ENCODE measurements around the gene PRKG1.

Gene PRKG1

DNA sequence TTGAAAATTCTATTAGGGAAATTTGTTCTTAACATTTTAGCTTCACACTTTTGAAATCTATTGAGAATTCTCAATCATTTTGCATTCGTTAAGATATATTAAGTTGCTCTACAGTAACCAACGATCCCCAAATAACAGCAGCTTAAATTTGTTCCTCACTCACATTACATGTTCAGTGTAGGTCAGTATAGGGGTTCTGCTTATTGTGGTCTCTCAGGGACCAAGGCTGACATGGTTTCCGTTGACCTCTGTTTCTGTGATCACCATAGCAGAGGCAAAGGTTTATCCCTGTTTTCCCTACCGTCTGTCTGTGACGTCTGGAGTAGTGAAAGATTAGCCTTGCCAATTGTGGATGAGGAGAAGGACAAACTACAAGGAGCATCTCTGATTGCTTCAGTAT lies 860.1 kb downstream of the PRKG1 start:
- DNase-seq (ENCODE audit: low read depth), result no peak

DNA sequence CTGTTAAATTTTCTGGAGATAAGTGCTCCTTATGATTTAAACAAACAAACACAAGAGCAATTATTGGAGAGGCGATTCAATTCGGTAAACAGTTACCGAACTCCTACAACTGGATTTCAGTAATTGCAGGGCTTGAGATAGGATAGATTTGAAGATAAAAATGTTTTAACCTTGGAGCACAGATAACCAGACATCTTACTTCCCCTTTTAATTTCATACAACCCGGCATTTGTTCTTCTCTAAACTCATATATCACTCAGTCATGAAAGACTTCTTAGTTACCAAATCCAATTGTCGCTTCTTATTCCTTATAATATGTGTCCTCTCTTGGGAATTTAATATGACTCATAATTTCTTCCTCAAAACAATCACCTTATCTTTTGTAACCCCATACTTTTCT lies 861.1 kb downstream of the PRKG1 start:
- DNase-seq (ENCODE audit: low read depth), result no peak

- DNase-seq (ENCODE audit: low read depth), result no peak
Observed at GRCh38 chr10:51937308-51938140, 863.2 kb downstream of the PRKG1 start.

DNA sequence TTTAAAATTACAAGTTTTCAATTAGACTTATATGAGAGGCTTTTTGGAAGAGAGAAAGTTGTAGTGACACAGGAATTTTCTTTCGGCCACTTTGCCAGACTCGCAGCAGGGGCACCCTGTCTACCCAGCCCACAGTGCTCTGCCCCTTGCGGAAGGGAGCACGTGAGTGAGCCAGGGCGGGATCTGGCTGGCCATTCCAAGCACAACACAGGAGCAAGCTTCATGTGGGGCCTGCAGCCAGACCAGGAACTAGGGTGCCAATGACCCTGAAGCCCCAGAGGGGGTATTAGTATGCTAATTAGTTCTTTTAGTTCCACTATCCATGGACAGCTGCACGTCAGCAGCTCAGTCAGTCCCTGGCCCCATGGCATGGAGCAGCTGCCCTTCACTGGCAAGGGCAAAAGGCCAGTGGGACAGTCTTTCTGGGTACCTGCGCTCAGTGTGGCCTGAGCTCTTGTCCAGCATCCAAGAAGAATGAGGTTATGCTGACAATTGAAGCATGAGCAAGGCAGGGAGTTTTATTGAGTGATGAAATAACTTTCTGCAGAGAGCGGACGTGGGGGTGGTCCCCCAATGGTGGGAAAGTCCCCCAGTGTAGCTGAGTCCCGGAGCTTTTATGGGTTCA lies 876.2 kb downstream of the PRKG1 start:
- no peak for DNase-seq (ENCODE audit: low read depth)

DNA sequence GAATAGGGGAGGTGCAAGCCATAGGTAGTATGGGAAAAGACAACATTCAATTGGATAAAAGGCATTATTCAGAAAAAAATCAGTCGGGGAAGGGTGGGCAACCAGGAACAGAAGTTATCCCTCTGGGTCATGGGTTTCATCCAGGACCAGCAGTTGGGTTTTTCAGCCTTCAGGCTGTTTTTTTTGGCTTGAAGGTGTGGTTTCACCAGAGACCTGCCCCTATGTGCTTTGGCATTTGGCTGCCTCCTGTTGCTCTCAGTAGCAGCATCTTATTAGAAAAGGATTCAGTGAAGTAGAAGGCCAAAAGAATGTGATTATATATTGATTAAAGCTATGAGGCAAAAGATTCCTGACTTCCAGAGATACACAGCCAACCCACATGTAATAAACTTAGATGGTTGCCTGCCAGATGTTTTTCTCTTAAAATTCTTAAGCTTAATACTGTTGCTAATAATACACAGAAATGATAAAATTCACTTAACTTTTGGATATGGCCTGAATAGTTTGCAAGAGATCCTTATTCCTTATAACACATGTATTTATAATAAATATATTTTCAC lies 876.8 kb downstream of the PRKG1 start:
- no peak for DNase-seq (ENCODE audit: low read depth)

DNA sequence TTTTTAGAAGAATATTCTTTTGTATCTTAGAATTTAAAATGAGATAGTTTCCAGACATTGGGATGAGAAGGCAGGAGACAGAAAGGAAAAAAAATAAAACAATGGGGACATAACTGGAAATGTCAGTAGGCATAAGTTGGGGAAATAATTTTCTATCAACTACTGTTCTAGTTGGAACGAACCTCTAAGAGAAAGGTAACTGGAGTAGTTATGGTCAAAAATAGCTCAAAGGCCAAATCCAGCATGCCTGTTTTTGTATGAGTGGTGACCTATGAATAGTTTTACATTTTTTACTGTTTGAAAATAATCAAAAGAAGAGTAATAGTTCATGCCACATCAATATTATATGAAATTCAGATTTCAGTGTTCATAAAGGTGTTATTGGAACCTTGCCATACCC lies 877.3 kb downstream of the PRKG1 start:
- DNase-seq (ENCODE audit: low read depth), result no peak

GRCh38 chr10:51952056-51952455 lies 877.8 kb downstream of the PRKG1 start:
- no peak for DNase-seq (ENCODE audit: low read depth)

DNA sequence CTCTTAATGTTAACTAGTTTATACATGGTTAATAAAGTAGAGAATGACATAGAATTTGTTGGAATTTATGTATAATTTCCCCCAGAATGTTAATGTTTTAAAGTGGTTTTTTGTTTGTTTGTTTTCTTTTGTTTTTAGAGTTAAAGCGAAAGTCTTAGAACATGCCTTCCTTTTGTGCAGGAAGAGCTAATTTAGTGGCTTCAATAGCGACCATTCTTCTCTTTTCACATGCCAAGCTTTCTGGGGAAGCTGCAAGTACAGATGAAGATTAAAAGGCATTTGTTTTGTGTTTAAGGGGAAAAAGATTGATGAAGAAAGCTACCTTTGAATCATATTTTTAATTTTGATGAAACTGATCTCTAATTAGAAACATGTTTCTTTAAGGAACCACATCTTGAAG lies 881.4 kb downstream of the PRKG1 start:
- no peak for DNase-seq (ENCODE audit: low read depth)

- no peak for DNase-seq (ENCODE audit: low read depth)
Observed at GRCh38 chr10:51956822-51957221, 882.5 kb downstream of the PRKG1 start.

DNA sequence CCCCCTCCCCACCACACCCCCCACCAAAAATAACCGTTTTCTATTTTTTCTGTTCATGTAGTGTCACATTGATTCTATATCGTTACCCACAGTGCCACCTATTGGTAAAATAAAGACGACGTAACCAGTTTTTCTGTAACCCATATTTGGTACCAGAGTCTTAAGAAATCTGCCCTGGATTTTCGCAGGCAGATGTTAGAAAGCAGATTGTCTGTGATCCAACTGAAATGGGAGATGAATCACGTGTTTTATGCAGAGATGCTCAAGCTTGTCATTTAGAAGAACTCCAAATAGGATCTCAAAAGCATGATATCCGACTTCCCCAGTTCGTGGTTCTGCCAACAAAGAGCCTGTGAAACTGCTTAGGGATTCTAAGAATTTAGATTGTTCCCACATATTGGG lies 886.2 kb downstream of the PRKG1 start:
- no peak for DNase-seq (ENCODE audit: low read depth)

- no peak for DNase-seq (ENCODE audit: low read depth)
Observed at GRCh38 chr10:51961401-51961800, 887.1 kb downstream of the PRKG1 start.

DNA sequence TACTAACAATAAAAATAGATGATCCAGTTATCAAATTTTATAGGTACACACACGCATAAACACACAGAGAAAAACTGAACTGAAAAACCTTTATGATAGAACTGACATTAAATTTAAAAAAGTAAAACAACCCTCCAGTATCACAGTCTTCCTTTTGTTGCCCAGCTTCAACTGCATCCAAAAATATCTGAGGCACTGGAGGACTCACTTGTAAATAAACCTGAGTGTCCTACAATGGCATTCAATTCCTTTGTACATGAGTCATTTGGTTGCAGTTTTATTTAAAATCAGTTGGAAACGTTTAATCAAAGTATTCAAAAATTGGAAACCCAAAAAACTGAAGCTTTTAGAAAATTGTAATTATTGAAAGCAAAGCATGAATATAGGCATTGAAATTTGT lies 890.3 kb downstream of the PRKG1 start:
- DNase-seq (ENCODE audit: low read depth), result no peak

DNA sequence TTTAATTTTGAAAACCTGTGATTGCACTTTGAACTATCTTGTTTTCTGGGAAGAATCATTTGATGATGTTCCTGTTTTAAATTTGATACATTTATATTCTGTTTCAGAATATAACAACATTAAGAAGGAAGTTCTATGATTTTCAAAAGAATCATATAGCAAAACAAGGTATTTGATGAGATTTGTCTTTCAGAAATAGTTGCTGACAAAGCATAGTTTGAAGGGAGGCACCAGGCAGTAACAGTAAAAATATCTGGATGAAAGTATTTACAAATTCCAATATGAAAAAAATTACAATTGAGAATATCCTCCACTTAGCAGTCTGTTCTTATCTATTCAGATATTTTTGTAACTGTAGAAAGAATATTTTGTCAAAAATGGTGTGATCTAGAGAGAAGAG lies 891.2 kb downstream of the PRKG1 start:
- DNase-seq (ENCODE audit: low read depth), result no peak

DNA sequence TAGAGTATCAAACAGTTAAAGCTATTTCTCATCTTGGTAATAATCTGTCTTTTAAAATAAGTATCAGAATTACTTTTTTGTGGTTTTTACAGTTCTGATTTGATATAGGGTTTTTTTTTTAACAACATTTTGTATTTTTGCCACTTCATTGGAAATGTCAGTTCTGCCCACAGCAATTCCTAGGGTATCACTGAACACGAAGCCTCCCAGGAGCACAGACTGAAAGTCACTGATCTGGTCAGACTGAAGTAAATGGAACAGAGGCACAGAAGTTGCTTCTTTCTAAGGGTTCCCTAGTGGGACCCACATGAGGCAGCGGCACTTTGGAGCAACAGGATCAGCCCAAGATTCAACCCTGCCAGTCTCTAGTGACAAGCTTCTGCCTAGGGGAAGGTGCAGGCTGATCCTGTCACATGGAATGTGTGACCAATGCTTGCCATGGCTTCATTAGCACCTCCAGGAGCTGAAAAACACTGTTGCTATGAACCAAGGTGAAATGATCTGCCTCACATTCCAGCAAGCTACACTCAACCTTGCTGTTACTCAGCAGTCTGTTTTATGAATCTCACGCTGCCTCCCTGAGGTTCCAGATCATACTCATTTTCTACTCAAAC lies 898.6 kb downstream of the PRKG1 start:
- no peak for DNase-seq (ENCODE audit: low read depth)

GRCh38 chr10:51980752-51981151 lies 906.5 kb downstream of the PRKG1 start:
- DNase-seq (ENCODE audit: low read depth), result no peak

DNA sequence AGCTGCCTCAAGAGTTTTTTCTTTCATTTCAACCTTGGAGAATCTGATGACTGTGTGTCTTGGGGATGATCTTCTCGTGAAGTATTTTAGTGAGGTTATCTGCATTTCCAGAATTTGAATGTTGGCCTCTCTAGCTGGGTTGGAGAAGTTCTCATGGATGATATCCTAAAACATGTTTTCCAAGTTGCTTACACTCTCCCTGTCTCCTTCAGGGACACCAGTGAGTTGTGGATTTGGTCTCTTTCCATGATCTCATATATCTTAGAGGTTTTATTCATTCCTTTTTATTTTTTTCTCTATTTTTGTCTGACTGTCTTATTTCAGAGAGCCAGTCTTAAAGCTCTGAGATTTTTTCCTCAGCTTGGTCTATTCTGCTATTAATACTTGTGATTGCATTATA lies 907.4 kb downstream of the PRKG1 start:
- no peak for DNase-seq (ENCODE audit: low read depth)

- no peak for DNase-seq (ENCODE audit: low read depth)
Observed at GRCh38 chr10:51983481-51983880, 909.2 kb downstream of the PRKG1 start.

DNA sequence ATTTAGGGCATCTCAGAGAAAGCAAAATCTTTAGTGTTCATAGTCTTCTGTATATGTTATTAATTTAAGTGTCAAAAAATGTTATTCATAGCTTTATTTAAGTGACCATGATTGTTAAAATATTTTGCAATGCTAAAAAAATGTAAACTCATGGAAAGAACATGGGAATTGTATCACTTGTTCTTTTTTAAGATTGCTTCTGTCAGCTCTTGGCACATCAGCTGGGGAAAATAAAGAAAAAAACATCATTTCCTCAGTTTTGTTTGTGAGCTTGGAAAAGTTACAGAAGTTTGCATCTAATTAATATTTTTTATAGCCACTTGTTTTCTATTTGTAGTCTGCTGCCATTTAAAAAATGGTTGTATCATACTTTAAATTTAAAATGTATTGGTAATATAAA lies 911.0 kb downstream of the PRKG1 start:
- DNase-seq (ENCODE audit: low read depth), result no peak

DNA sequence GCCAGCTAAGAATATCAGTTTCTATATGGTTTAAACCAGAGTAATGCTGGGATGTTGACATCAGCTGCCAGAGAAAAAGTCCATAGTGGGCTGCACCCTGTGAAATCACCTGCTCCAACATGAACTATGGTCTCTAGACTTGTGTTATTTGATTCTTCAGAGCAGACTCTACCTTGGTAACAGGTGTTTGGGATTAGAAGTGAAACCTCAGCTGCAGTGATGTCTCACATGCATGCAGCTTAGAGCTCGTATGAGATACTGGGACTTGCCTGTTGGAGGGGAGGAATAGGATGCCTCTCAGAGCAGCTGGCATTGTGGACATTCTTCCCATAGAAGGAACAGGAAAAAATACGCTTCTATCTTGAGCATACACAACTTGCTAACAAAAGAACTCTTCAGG lies 912.2 kb downstream of the PRKG1 start:
- DNase-seq (ENCODE audit: low read depth), result no peak

DNA sequence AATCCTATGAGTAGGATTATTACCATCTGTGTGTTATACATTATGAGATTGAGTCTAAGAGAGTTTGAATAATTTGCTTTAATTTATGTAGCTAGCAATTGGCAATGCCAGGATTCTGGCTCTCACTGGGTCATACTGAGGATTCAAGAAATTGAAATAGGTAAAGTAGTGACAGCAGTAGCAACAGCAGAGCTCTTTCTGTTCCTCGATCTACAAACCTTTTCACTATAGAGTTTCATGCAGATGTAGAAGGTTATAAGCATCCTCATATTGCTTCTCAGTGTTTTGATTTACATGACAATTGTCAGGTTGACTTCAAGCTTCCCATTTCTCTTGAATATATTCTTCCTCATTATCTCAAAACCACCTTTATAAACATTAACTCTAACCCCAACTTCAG lies 919.2 kb downstream of the PRKG1 start:
- no peak for DNase-seq (ENCODE audit: low read depth)

- no peak for DNase-seq (ENCODE audit: low read depth)
Observed at GRCh38 chr10:51999096-51999495, 924.8 kb downstream of the PRKG1 start.

DNA sequence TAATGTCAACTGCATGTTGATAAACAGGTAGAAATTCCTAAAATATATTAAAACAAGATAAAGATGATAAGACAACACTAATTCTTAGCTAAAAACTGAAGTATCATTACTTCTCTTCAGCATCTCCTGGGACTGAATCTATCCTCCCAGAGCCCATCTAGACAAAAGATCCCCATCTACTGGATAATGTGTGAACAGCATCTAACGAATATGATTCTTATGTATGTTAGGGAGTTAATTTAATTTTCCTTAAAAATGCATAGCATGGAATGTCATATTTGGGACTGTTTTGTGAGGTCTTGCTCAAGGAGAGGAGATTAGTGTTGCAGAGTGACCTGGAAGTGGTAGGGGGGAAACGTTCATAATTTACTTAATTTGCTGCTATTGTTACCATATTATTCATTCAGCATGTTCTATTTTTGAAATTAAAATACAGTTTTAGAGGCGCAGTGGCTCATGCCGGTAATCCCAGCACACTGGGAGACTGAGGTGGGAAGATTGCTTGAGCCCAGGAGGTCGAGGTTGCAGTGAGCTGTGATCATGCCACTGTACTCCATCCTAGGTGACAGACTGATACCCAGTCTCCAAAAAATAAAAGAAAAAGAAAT lies 930.2 kb downstream of the PRKG1 start:
- no peak for DNase-seq (ENCODE audit: low read depth)

GRCh38 chr10:52007091-52007490 lies 932.8 kb downstream of the PRKG1 start:
- no peak for DNase-seq (ENCODE audit: low read depth)

All from stimulated activated CD4-positive, alpha-beta T cell treated with anti-CD3 and anti-CD28 coated beads, Interleukin-2, amount 100 ng/mL, for 4 hours (primary cell).